Measurements from ENCODE around the gene DNAH11. TPM values are rescaled to one million over a fixed set of nuclear protein-coding genes. Genes with fewer than 3 reads are reported as not detected.

DNAH11 gene
- total and polyA plus RNA-seq, 2 of the 8 experiments (the other 6 are each of a cell fraction or from before 2014, with no cell fraction given), result 1.8 to 4.9 TPM

- Histone ChIP-seq H3K4me2 (ENCODE audit: insufficient read depth in 1 of 2, low read depth in 2 of 2, low read length in 2 of 2) (peak overlapping the region; percentile 35 to 50), H3K36me3 (ENCODE audit: control insufficient read depth in 2 of 4, insufficient read depth in 4 of 4, low read length in 3 of 4) (no peaks in the 10 kb centered on the region), H2BK120ac (replicated peaks; ENCODE audit: low read depth, low read length) (no peak overlapping the region), H4K20me1 (replicated peaks in 1 of 2; ENCODE audit: control insufficient read depth in 1 of 2, insufficient read depth in 2 of 2, low read length in 2 of 2) (no peaks in the 10 kb centered on the region), H3K56ac (replicated peaks; ENCODE audit: insufficient read length, low read depth, low read length) (no peak overlapping the region), H2BK20ac (ENCODE audit: low read length) (no peak overlapping the region), H2BK12ac (ENCODE audit: low read depth, low read length) (0 out of 2 replicates have a peak overlapping the region, but pooled peaks have one; percentile 86), H4K8ac (ENCODE audit: extremely low read depth, insufficient read depth, low read length) (no peak overlapping the region), H3K18ac (ENCODE audit: extremely low read depth, low read length) (no peak overlapping the region), H3K79me2 (ENCODE audit: control insufficient read depth in 1 of 2, insufficient read depth in 2 of 2, low read length in 2 of 2) (no peaks in the 10 kb centered on the region), H3K23ac (ENCODE audit: insufficient read length) (no peak overlapping the region), H4K91ac (replicated peaks; ENCODE audit: insufficient read length, low read length) (no peak overlapping the region), H2BK5ac (ENCODE audit: low read depth, low read length) (peak overlapping the region; percentile 55; the same call in 1 of the 2 replicates), H4K5ac (ENCODE audit: insufficient read length, low read depth, low read length) (no peak overlapping the region), H2BK15ac (ENCODE audit: low read length) (no peak overlapping the region), H3K14ac (ENCODE audit: insufficient read length) (no peak overlapping the region), H3K4me1 (replicated peaks in 1 of 4; ENCODE audit: control insufficient read depth in 3 of 4, insufficient read depth in 4 of 4, low read length in 3 of 4) (peaks cover 7 to 39% (median 22%) of the 10 kb centered on the region in 4 experiments), H3K4ac (replicated peaks; ENCODE audit: insufficient read length, low read depth, low read length) (no peak overlapping the region), H3K27me3 (replicated peaks in 1 of 4; ENCODE audit: control insufficient read depth in 3 of 4, extremely low read depth in 1 of 4, insufficient read depth in 3 of 4, low read length in 3 of 4) (no peaks in the 10 kb centered on the region), H3K9ac (replicated peaks in 1 of 4; ENCODE audit: extremely low read depth in 1 of 4, low read depth in 3 of 4, low read length in 3 of 4) (no peak overlapping the region), H3K4me3 (ENCODE audit: extremely low read depth in 1 of 4, insufficient read depth in 2 of 4, low read depth in 3 of 4, low read length in 4 of 4) (peak overlapping the region in 1 of 4 experiments; percentile 29; a peak in 1 of 8 replicates), H2AFZ (ENCODE audit: low read length) (no peak overlapping the region), H3K9me3 (ENCODE audit: insufficient read depth in 2 of 2, low read depth in 1 of 2, low read length in 1 of 2) (no peaks in the 10 kb centered on the region), H3K23me2 (ENCODE audit: low read depth, low read length) (no peaks in the 10 kb centered on the region), H3K27ac (ENCODE audit: low read depth, low read length) (0 out of 2 replicates have a peak overlapping the region, but pooled peaks have one; percentile 30), H3K79me1 (ENCODE audit: low read depth, low read length) (no peaks in the 10 kb centered on the region), H2AK5ac (ENCODE audit: low read depth, low read length) (peak overlapping the region; percentile 69; the same call in 1 of the 2 replicates)
- FAIRE-seq, result no peak
- ChIA-PET CTCF (ENCODE audit: partially characterized antibody) (interaction anchor here (0.6 to 1.3 kb wide), 4 partner anchors 26 to 1254 kb away, joined by 3 read pairs; no protein-coding TSS in a partner anchor), POLR2A (ENCODE audit: partially characterized antibody) (interaction anchor here (1.0 kb wide), 1 partner anchor 13 kb away, joined by 3 read pairs; no protein-coding TSS in a partner anchor)
- 31% methylated on average over 3 of the region's 3 CpGs; no CpG with 5 or more reads in 1 of the 2 experiments for WGBS, 2 experiments (ENCODE audit: extremely low coverage in 1 of 2, insufficient coverage in 1 of 2, insufficient read length in 1 of 2, insufficient replicate concordance in 2 of 2, low coverage in 1 of 2, low lambda C conversion rate in 2 of 2, missing lambda C conversion rate in 1 of 2)
- TF ChIP-seq GTF2F1 (IDR thresholded peaks at IDR 0.05; ENCODE audit: borderline replicate concordance, low read depth, low read length) (no peak), MAX (IDR thresholded peaks at IDR 0.05) (no peak), SIX5 (IDR thresholded peaks at IDR 0.05; ENCODE audit: low read depth, low read length) (no peak), RXRA (IDR thresholded peaks at IDR 0.05; ENCODE audit: insufficient read depth, low read depth, low read length) (no peak), CHD2 (IDR thresholded peaks at IDR 0.05; ENCODE audit: low read length) (no peak), NRF1 (IDR thresholded peaks at IDR 0.05; ENCODE audit: low read depth, low read length) (no peak), ZNF274 (IDR thresholded peaks at IDR 0.05; ENCODE audit: borderline replicate concordance, extremely low read depth, low read length) (no peak), ATF3 (IDR thresholded peaks at IDR 0.05; ENCODE audit: insufficient read depth, low read depth, low read length) (no peak), JUN (IDR thresholded peaks at IDR 0.05; ENCODE audit: low read depth, low read length) (no peak), TAF1 (IDR thresholded peaks at IDR 0.05; ENCODE audit: low read depth, low read length) (no peak)
- no peak for DNase-seq (ENCODE audit: low read depth in 1 of 2, low spot score in 2 of 2)
These were observed 325.7 kb downstream of the DNAH11 start for GRCh38 chr7:21868576-21868850.
